ENCODE data around the gene PRAMEF17. TPM values are rescaled to one million over a fixed set of nuclear protein-coding genes. Genes with fewer than 3 reads are reported as not detected.
"Not testable (repeated sequence)": the region's sequence is repeated elsewhere in the genome, so short reads cannot be mapped to it uniquely, and the experiment has no call there.

The PRAMEF17 gene
- not detected for polyA plus RNA-seq (2013, experiment 1 of 2; ENCODE audit: insufficient read length)
- polyA plus RNA-seq (2013, experiment 2 of 2; ENCODE audit: insufficient read length): not detected

- not testable (repeated sequence) for DNase-seq
These were observed at the start of gene PRAMEF17 for GRCh38 chr1:13389332-13389731. PRAMEF17 (plus strand) TSS chr1:13389632; CDS start chr1:13389658, 26 bp downstream.

GRCh38 chr1:13342496-13342895 lies 46.9 kb upstream of the PRAMEF17 start:
- DNase-seq: not testable (repeated sequence)

GRCh38 chr1:13347034-13347433 lies 42.4 kb upstream of the PRAMEF17 start, which contains the start of gene PRAMEF14:
PRAMEF14 (minus strand) TSS chr1:13347134; CDS start chr1:13345314, 1,820 bp downstream.
- DNase-seq: not testable (repeated sequence)

- DNase-seq: not testable (repeated sequence)
These were observed 36.0 kb upstream of the PRAMEF17 start for GRCh38 chr1:13353476-13353875.

GRCh38 chr1:13354475-13354874 lies 35.0 kb upstream of the PRAMEF17 start:
- DNase-seq: not testable (repeated sequence)

- DNase-seq: peak; percentile 18
These were observed 32.7 kb upstream of the PRAMEF17 start for GRCh38 chr1:13356774-13357173.

- DNase-seq: not testable (repeated sequence)
These were observed 27.1 kb upstream of the PRAMEF17 start for GRCh38 chr1:13362364-13362763.

GRCh38 chr1:13364928-13365327 lies 24.5 kb upstream of the PRAMEF17 start:
- not testable (repeated sequence) for DNase-seq

- DNase-seq: not testable (repeated sequence)
These were observed 22.9 kb upstream of the PRAMEF17 start for GRCh38 chr1:13366536-13366935.

GRCh38 chr1:13368544-13368943 lies 20.9 kb upstream of the PRAMEF17 start:
- DNase-seq: not testable (repeated sequence)

GRCh38 chr1:13378983-13379382 lies 10.4 kb upstream of the PRAMEF17 start:
- DNase-seq: not testable (repeated sequence)

- DNase-seq: not testable (repeated sequence)
These were observed 9.1 kb upstream of the PRAMEF17 start for GRCh38 chr1:13380380-13380779.

GRCh38 chr1:13393004-13393403 lies 3.6 kb downstream of the PRAMEF17 start:
- not testable (repeated sequence) for DNase-seq

GRCh38 chr1:13394761-13395160 lies 5.3 kb downstream of the PRAMEF17 start:
- DNase-seq: not testable (repeated sequence)

GRCh38 chr1:13395311-13395710 lies 5.9 kb downstream of the PRAMEF17 start:
- not testable (repeated sequence) for DNase-seq

GRCh38 chr1:13407811-13408210 lies 18.4 kb downstream of the PRAMEF17 start:
- DNase-seq: no peak

- DNase-seq: not testable (repeated sequence)
These were observed 20.7 kb downstream of the PRAMEF17 start, which contains the start of gene PRAMEF20 for GRCh38 chr1:13410150-13410549. PRAMEF20 (plus strand) TSS chr1:13410450; CDS start chr1:13416355, 5,905 bp downstream.

- no peak for DNase-seq
These were observed 41.1 kb downstream of the PRAMEF17 start for GRCh38 chr1:13430495-13430894.

GRCh38 chr1:13432251-13432650 lies 42.8 kb downstream of the PRAMEF17 start:
- DNase-seq: no peak

GRCh38 chr1:13433694-13434358 lies 44.4 kb downstream of the PRAMEF17 start:
- DNase-seq: not testable (repeated sequence)

- no peak for DNase-seq
These were observed 46.0 kb downstream of the PRAMEF17 start for GRCh38 chr1:13435458-13435857.

GRCh38 chr1:13439104-13439783 lies 49.8 kb downstream of the PRAMEF17 start:
- not testable (repeated sequence) for DNase-seq
